CD8-positive, alpha-beta memory T cell (primary cell): ENCODE data around the gene GABRB3. TPM values are rescaled to one million over a fixed set of nuclear protein-coding genes. Genes with fewer than 3 reads are reported as not detected.

Source experiments
- CTCF ChIA-PET: fragments of 350-600 bp; sonication (Branson Sonifier 250); formaldehyde crosslinking; loops from one replicate; lab custom pipeline; 2021; ENCODE audit warnings: antibody characterized with exemption; lab: Charles Lee
- POLR2A ChIA-PET: fragments of 350-600 bp; sonication (Branson Sonifier 250); formaldehyde crosslinking; loops from one replicate; lab custom pipeline; 2021; ENCODE audit warnings: antibody characterized with exemption; lab: Charles Lee
- DNase-seq, 5 donors: peaks; one replicate each; pipeline versions ENCODE4 v3.0.0 to v3.0.0-alpha.2; 2020 to 2022; ENCODE audit warnings: mixed read lengths in 1 of 5
- H3K27ac ChIP-seq: one replicate; pipeline ENCODE4 v1.7.0; 2013; ENCODE audit warnings: low read depth, mild to moderate bottlenecking, low read length, moderate library complexity
- H3K27me3 ChIP-seq: 2 replicates; pipeline ENCODE4 v1.7.0; 2013; ENCODE audit warnings: low read length, mild to moderate bottlenecking; ENCODE audit not compliant: insufficient read depth, poor library complexity, severe bottlenecking
- H3K36me3 ChIP-seq: 2 replicates; pipeline ENCODE4 v1.7.0; 2013; ENCODE audit warnings: mild to moderate bottlenecking, low read length, moderate library complexity; ENCODE audit not compliant: insufficient read depth
- H3K4me1 ChIP-seq: 2 replicates; pipeline ENCODE4 v1.7.0; 2013; ENCODE audit warnings: mild to moderate bottlenecking, low read length, moderate library complexity; ENCODE audit not compliant: insufficient read depth
- H3K4me3 ChIP-seq: 2 replicates; pipeline ENCODE4 v1.7.0; 2013; ENCODE audit warnings: mild to moderate bottlenecking, low read length
- H3K9me3 ChIP-seq: 2 replicates; pipeline ENCODE4 v1.7.0; 2013; ENCODE audit warnings: mild to moderate bottlenecking, low read length
- H3K27ac Mint-ChIP-seq, 8 donors: one replicate each; pipeline ENCODE4 v1.8.0; 2020 to 2021; ENCODE audit warnings: mixed read lengths in 8 of 8, mild to moderate bottlenecking in 6 of 8, inconsistent platforms in 3 of 8, moderate library complexity in 3 of 8
- H3K27me3 Mint-ChIP-seq, 2 donors: one replicate each; pipeline ENCODE4 v1.8.0; 2020 to 2021; ENCODE audit warnings: mixed read lengths in 2 of 2, mild to moderate bottlenecking in 1 of 2, moderate library complexity in 1 of 2
- H3K36me3 Mint-ChIP-seq, 3 donors: one replicate each; pipeline ENCODE4 v1.8.0; 2020 to 2021; ENCODE audit warnings: mixed read lengths in 3 of 3, inconsistent platforms in 1 of 3, mild to moderate bottlenecking in 1 of 3
- H3K4me1 Mint-ChIP-seq, 3 donors: one replicate each; pipeline ENCODE4 v1.8.0; 2020 to 2021; ENCODE audit warnings: mixed read lengths in 3 of 3, inconsistent platforms in 1 of 3, mild to moderate bottlenecking in 1 of 3
- H3K4me3 Mint-ChIP-seq, 7 donors: one replicate each; pipeline ENCODE4 v1.8.0; 2020 to 2021; ENCODE audit warnings: mixed read lengths in 7 of 7, mild to moderate bottlenecking in 6 of 7, moderate library complexity in 4 of 7, inconsistent platforms in 2 of 7
- H3K9me3 Mint-ChIP-seq, 5 donors: one replicate each; pipeline ENCODE4 v1.8.0; 2020 to 2022; ENCODE audit warnings: mixed read lengths in 5 of 5, mild to moderate bottlenecking in 3 of 5, moderate library complexity in 2 of 5, inconsistent platforms in 1 of 5
- polyA plus RNA-seq: library from polyadenylated mRNA; unstranded; fragments of 300-500 nt; fragmentation: Illumina TruSeq; gene quantifications from one replicate; pipeline ENCODE4 v1.2.3, GENCODE V29; 2021
- total RNA-seq, 2 experiments: library from RNA; stranded (reverse); gene quantifications; one replicate each; pipeline ENCODE4 v1.2.3, GENCODE V29; 2021

Gene GABRB3
- total and polyA plus RNA-seq, 3 experiments from 2014 or later = not detected

GRCh38 chr15:26516102-26516980 is 256.5 kb downstream of the GABRB3 start:
- Mint-ChIP-seq H3K27ac (peak overlapping the region in 1 of 8 donors; percentile 54), H3K27me3 (no peaks in the 10 kb centered on the region), H3K36me3 (no peaks in the 10 kb centered on the region), H3K4me1 (no peaks in the 10 kb centered on the region), H3K4me3 (no peak overlapping the region), H3K9me3 (peaks cover 7 to 26% (median 9%) of the 10 kb centered on the region in 5 donors)
- no peak for DNase-seq
- Histone ChIP-seq H3K9me3 (no peaks in the 10 kb centered on the region), H3K27ac (no peak overlapping the region), H3K27me3 (no peaks in the 10 kb centered on the region), H3K4me3 (no peak overlapping the region), H3K4me1 (no peaks in the 10 kb centered on the region), H3K36me3 (no peaks in the 10 kb centered on the region)
- ChIA-PET POLR2A (no interaction called here), CTCF (no interaction called here)

GRCh38 chr15:26504009-26504408 is 268.9 kb downstream of the GABRB3 start:
- H3K4me1 ChIP-seq = no peaks in the 10 kb centered on the region
- Mint-ChIP-seq H3K27me3 (no peaks in the 10 kb centered on the region), H3K4me1 (no peaks in the 10 kb centered on the region), H3K36me3 (no peaks in the 10 kb centered on the region), H3K27ac (no peak overlapping the region), H3K4me3 (no peak overlapping the region), H3K9me3 (peaks cover 8 to 20% (median 15%) of the 10 kb centered on the region in 5 donors)
- no peaks in the 10 kb centered on the region for H3K9me3 ChIP-seq
- no peak overlapping the region for H3K4me3 ChIP-seq
- DNase-seq = no peak
- ChIA-PET CTCF (no interaction called here), POLR2A (no interaction called here)
- no peaks in the 10 kb centered on the region for H3K36me3 ChIP-seq
- no peaks in the 10 kb centered on the region for H3K27me3 ChIP-seq
- H3K27ac ChIP-seq = no peak overlapping the region

Other genes with a start within 250 kb of the GABRB3 start
- not detected for gene GABRA5, start 94.0 kb upstream of the GABRB3 start, total RNA-seq
- not detected for gene GABRA5, start 94.0 kb upstream of the GABRB3 start, polyA plus RNA-seq
- not detected for gene GABRG3, start 198.1 kb upstream of the GABRB3 start, total RNA-seq
- gene GABRG3, start 198.1 kb upstream of the GABRB3 start, polyA plus RNA-seq = not detected